GM12874 (cell line): ENCODE data around the gene SPRTN.

Source experiments
- CTCF ChIP-seq: IDR thresholded peaks from 2 replicates; pipeline ENCODE4 v1.5.1; 2011; ENCODE audit warnings: low read depth, mild to moderate bottlenecking, control low read depth, low read length, moderate library complexity; ENCODE audit not compliant: insufficient read depth

SPRTN gene

GRCh38 chr1:231337043-231337471, 1.0 kb upstream of the SPRTN start:
- TF ChIP-seq CTCF: no peak

GRCh38 chr1:231337472-231338269, 422 bp upstream of the SPRTN start, which contains the start of gene EXOC8:
EXOC8 (minus strand) TSS chr1:231337852; CDS start chr1:231337745, 107 bp downstream.
- TF ChIP-seq CTCF: no peak

GRCh38 chr1:231340328-231341013, 2.4 kb downstream of the SPRTN start:
- TF ChIP-seq CTCF: no peak

GRCh38 chr1:231347961-231348360, 9.9 kb downstream of the SPRTN start:
- TF ChIP-seq CTCF: no peak

- TF ChIP-seq CTCF: no peak
Observed at GRCh38 chr1:231348442-231348841, 10.3 kb downstream of the SPRTN start.

- no peak for TF ChIP-seq CTCF
Observed at GRCh38 chr1:231351816-231352215, 13.7 kb downstream of the SPRTN start.

- no peak for TF ChIP-seq CTCF
Observed at GRCh38 chr1:231353086-231353485, 15.0 kb downstream of the SPRTN start.
